Stimulated activated naive CD8-positive, alpha-beta T cell treated with anti-CD3 and anti-CD28 coated beads, Interleukin-15, Interleukin-2, amounts not matched to agents 100 U/mL and 50 U/mL, for 24 hours (primary cell): ENCODE results near the gene RAB40B.
"Not testable (repeated sequence)": the region's sequence is repeated elsewhere in the genome, so short reads cannot be mapped to it uniquely, and the experiment has no call there.

Experiments used
- ATAC-seq: fragments of 150-1000 bp; cut with Tn5 transposase; one replicate; pipeline ENCODE4 v1.10.0; 2021
- DNase-seq: peaks from one replicate; pipeline ENCODE4 v3.0.0; 2021

The RAB40B gene

DNA sequence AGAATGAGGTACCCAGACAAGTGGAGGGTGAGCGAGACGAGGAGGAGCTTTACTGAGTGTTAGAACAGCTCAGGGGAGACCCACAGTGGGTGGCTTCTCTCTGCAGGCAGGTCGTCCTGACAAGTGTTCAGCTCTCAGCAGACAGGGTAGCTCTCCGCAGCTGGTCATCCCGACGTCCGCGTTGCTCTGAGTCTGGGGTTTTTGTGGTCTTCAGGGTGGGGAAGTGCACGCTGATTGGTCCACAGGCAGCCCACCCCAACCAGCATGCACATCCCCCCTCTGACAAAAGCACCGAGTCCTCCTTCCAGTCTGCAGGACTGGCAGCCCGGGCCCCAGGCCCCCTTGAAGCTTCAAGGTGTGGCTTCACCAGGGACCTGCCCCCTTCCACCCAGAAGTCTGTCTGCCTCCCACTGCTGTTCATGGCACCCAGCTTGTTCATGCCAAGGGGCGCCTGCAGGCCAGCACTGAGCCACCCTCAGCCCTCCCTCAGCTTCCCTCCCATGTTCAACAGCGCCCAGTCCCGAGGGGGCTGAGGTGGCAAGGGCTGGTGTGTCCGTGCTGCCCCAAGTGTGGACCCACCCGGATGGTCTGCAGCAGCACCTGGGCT lies 30.4 kb downstream of the RAB40B start:
- ATAC-seq (no peak), DNase-seq (no peak)

DNA sequence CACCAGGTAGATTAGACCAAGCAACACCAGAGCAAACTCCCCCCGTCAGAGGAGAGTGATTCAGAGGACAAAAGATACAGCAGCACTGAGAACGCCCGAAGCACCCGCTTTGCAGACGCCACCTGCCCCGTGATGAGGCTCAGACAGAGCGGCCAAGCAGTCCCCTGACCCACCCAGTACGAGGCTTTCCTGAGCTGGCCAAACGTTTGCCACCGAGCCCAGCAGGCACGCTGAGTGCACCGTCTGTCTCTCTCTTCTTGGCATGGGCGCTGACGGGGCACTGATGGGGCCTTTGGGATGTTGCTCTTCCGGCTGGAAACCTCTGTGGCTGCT lies 30.9 kb downstream of the RAB40B start:
- ATAC-seq (no peak), DNase-seq (no peak)

- no peak for ATAC-seq
Observed at GRCh38 chr17:82666931-82667667, 31.4 kb downstream of the RAB40B start.

GRCh38 chr17:82665891-82666290 lies 32.6 kb downstream of the RAB40B start:
- DNase-seq: no peak

More at GRCh38 chr17:82666931-82667667, 31.4 kb downstream of the RAB40B start:
- no peak for DNase-seq

DNA sequence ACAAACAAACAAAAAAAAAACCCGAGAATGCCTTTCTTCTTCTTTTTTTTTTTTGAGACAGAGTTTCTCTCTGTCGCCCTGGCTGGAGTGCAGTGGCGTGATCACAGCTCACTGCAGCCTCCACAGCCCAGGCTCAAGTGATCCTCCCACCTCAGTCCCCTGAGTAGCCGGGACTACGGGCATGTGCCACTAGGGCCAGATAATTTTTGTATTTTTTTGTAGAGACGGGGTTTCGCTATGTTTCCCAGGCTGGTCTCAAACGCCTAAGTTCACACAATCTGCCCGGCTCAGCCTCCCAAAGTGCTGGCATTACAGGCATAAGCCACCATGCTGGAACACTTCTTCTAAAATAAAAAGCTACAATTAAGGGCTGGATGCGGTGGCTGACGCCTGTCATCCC lies 33.3 kb downstream of the RAB40B start:
- DNase-seq (no peak), ATAC-seq (no peak)

More at GRCh38 chr17:82665891-82666290, 32.6 kb downstream of the RAB40B start:
- no peak for ATAC-seq

GRCh38 chr17:82664701-82665182 lies 33.8 kb downstream of the RAB40B start:
- no peak for ATAC-seq

DNA sequence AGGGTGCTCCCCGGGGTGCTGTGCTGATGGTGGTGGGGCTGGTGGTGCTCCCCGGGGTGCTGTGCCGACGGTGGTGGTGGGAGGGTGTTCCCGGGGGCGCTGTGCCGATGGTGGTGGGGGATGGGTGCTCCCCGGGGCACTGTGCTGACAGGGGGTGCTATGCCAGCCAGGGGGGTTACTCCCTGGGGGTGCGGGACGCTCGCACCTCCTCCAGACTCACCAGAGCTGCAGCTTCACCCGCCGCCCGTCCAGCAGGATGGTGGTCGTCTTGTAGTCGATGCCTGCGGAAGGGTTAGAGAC lies 34.3 kb downstream of the RAB40B start:
- DNase-seq: no peak
- no peak for ATAC-seq

More at GRCh38 chr17:82664701-82665182, 33.8 kb downstream of the RAB40B start:
- DNase-seq: no peak

DNA sequence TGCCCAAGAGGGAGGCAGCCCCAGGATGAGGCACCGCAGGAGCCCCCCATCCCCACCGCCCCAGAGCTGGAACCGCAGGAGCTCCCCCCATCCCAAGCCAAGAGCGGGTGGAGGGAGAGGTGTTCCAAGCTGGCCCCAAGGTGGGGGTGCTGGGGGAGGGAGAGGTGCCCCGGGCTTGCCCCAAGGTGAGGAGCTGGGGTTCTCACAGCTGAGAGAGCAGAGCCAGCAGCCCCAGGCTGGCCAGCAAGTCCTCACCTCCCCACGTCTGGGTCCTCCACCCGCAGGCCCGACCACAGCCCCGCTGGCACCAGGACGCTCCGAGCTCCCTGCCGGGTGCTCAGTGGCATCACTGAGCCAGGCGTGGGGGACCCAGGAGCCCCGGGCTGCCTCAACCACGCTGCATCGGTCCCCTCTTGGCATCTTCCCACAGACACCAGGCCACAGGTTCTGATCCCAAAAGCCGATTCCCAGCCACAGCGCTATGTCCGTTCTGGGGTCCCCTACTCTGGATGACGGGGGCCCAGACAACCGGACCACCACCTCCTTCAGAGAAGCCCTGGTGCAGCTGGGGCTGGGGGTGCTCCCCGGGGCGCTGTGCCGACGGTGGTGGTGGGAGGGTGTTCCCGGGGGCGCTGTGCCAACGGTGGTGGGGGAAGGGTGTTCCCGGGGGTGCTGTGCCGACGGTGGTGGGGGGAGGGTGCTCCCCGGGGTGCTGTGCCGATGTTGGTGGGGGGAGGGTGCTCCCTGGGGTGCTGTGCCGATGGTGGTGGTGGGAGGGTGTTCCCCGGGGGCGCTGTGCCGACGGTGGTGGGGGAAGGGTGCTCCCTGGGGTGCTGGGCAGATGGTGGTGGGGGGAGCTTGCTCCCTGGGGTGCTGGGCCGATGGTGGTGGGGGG lies 34.9 kb downstream of the RAB40B start:
- no peak for ATAC-seq
- DNase-seq: no peak

DNA sequence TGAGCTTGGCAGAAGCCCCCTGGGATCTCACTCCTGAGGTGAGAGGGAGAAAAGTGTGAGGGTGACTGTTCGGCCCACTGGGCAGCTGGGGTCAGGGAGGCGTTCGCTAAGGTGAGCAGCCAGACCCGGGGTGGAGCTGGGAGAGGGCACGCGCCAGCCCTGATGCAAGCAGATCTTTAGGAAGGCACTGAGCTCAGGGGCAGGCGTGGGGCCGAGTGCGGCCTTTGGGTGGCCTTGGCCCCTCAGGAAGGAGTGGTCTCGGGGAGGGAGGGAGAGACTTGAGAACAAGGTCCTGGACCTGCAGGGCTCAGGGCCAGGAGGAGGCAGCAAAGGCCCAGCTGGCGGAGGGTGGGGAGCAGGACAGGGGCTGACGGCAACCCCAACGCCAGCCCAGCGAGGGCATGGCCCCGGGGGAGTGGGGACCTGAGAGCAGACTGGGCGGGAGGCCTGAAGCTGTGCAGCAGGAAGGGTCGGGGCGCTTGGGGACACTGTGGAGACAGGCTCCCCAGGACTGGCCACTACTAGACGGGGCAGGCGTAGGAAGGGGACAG lies 35.7 kb downstream of the RAB40B start:
- ATAC-seq (no peak), DNase-seq (no peak)

GRCh38 chr17:82661717-82662683 lies 36.5 kb downstream of the RAB40B start:
- DNase-seq: no peak
- ATAC-seq: no peak

- DNase-seq (no peak), ATAC-seq (no peak)
Observed at GRCh38 chr17:82659886-82660285, 38.6 kb downstream of the RAB40B start.

GRCh38 chr17:82658796-82659452 lies 39.6 kb downstream of the RAB40B start:
- no peak for ATAC-seq
- no peak for DNase-seq

DNA sequence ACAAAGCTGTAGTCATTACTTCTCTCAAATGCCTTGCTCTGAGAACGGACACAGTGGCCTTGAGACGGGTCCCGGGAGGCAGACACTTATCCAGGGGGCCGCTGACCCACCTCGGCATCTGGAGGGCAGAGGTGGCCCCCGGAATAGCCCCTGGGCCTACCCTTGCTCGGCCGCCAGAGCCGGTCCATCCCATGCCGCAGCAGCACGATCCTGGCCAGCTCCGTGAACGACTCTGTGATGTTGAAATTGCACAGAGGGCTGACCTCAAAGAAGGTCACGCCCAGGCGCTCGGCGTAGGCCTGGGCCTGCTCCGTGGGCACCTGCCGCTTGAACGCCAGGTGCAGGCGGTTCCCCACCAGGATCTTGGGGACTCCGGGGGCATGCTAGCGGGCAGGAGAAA lies 40.2 kb downstream of the RAB40B start:
- no peak for ATAC-seq
- DNase-seq: no peak

DNA sequence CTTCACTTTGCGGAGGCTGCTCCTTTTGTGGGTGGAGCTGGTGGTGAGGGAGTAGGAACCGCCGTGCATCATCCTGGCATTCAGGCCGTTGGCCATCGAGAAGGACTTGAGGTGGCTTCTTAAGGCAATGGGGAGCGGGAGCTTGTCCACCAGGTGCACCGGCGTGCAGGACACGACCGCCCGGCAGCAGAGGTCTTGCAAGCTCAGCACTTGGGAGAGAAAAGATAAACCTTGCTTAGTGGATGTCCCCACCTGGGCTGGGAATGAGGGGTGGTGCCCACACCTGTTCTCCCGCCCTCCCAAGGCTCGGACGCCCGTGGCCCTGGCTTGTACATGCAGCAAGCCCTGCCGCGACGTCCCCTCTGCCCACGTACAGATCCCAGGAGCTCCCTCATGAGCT lies 40.6 kb downstream of the RAB40B start:
- no peak for DNase-seq
- ATAC-seq: no peak

GRCh38 chr17:82656266-82656665 lies 42.2 kb downstream of the RAB40B start:
- ATAC-seq (no peak), DNase-seq (no peak)

- no peak for DNase-seq
- ATAC-seq: no peak
Observed at GRCh38 chr17:82655523-82655922, 43.0 kb downstream of the RAB40B start.

- ATAC-seq (no peak), DNase-seq (no peak)
Observed at GRCh38 chr17:82655038-82655479, 43.4 kb downstream of the RAB40B start.

DNA sequence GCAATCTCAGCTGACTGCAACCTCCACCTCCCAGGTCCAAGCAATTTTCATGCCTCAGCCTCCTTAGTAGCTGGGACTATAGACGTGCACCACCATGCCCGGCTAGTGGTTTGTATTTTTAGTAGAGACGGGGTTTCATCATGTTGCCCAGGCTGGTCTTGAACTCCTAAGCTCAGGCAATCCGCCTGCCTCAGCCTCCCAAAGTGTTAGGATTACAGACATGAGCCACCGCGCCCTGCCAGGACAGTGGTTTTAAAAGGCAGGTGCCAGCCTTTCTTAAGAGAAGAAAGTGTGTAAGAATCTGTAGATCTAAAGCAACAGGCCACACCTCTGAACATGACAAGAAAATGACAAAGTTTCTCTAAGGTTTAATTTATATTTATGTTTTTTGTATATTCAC lies 43.9 kb downstream of the RAB40B start:
- not testable (repeated sequence) for ATAC-seq, DNase-seq

DNA sequence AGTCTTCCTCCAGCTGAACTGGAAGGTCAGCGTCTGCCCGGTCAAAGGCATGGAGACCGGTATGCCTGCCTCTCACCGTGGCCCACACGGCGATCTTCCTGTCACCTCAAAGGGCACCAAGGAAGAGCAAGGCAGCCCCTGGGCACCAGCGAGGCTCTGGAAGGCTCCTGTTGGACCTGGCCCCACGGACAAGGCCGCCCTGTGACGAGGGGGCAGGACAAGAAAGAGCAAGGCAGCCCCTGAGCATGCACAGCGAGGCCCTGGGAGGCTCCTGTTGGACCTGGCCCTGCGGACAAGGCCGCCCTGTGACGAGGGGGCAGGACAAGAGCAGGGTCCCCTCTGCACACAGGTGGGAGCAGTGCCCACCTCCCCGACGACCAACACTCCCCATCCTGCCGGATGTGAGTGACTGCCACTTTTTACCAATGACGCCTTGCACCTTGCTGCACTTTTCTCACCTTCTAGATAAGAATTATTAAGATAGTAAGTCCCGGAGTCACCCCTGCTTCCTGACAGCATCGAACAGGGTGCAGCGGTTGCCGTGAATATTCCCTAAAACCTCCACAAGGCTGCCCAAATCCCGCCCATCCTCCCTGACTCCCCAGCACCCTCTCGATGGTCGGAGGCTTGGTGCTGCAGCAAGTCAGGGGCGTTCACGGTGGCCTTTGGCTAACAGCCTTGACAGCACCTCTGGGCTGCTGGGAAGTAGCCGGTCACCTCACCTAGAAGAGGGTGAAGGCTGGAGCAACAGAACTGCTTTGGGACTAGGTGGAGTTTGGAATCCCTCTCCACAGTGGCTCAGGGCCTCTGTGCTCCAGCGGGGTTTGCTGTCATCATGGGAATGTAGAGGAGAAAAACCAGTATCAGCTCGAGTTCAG lies 44.6 kb downstream of the RAB40B start:
- no peak for DNase-seq
- no peak for ATAC-seq

DNA sequence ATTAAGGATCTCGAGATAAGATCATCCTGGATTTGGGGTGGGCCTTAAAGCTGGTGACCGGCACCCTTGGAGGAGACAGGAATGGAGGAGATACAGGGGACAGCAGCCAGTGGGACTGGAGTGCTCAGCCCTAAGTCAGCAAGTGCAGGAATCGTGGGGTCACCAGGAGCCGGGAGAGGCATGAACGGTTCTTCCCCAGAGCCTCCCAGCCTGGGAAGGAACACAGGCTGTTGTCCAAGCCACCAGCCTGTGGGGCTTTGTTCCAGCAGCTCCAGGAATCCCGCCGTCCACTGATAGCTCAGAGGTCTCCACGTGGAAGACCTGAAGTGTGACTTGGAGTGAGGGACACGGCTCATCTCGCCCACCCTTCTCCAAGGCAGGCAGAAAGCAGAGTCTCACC lies 47.8 kb downstream of the RAB40B start:
- ATAC-seq (no peak), DNase-seq (no peak)
